Fibroblast of lung (primary cell): ENCODE results near the gene PAX3.

Experiments used
- CTCF ChIP-seq, 2 donors: IDR thresholded peaks in 1 of 2; conservative IDR thresholded peaks in 1 of 2; 1 replicate in 1 of 2; 2 replicates in 1 of 2; pipeline ENCODE4 v1.5.1; 2011 to 2012; ENCODE audit warnings: low read length in 2 of 2, control low read depth in 1 of 2, inconsistent platforms in 1 of 2, low read depth in 1 of 2, mild to moderate bottlenecking in 1 of 2
- EZH2 ChIP-seq: IDR thresholded peaks from 2 replicates; pipeline ENCODE4 v1.5.1; 2012; ENCODE audit warnings: low read length, control low read depth, mild to moderate bottlenecking; ENCODE audit errors: missing control alignments

DNA sequence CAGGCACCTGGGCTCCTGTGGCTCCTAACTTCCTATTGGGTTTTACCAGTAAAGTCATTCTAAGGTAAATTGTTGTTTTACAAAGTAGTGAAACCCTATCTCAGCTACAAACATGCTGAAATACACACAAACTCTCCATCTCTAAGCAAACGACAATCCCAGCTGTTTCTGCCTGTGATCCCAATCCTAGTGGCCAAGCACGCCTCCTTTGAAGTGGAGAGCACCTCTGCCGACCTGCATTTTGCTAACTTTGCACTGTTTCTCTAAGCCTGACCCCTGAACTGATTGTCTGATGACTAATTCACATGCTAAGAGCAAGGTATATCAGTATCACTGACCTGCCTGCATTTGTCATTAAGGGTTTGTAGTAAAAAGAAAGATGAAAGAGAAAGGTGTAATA lies 124.3 kb downstream of the PAX3 start:
- TF ChIP-seq CTCF (conservative IDR thresholded peaks at IDR 0.05 in 1 of 2, IDR thresholded peaks at IDR 0.05 in 1 of 2; ENCODE audit: low read depth in 1 of 2, low read length in 2 of 2) (no peak), EZH2 (no peak)
